GM18861 (cell line): ENCODE measurements around the gene RALGAPA2.
A peak's percentile ranks its signal among the peaks of the same experiment; 100 is the strongest.

Source experiments
- ATAC-seq: cut with Tn5 transposase; IDR thresholded peaks from one replicate; pipeline ENCODE4 v1.9.1; 2021; ENCODE audit not compliant: unreplicated experiment

Gene RALGAPA2

GRCh38 chr20:20712474-20713243, at the start of gene RALGAPA2:
TSS of gene RALGAPA2 (minus strand) at chr20:20712644. CDS start at chr20:20712480, 164 bp downstream.
- ATAC-seq: peak; percentile 95

- no peak for ATAC-seq
Observed at GRCh38 chr20:20761301-20761700, 48.9 kb upstream of the RALGAPA2 start.

- ATAC-seq: no peak
Observed at GRCh38 chr20:20759132-20759531, 46.7 kb upstream of the RALGAPA2 start.

- ATAC-seq: no peak
Observed at GRCh38 chr20:20755674-20756319, 43.4 kb upstream of the RALGAPA2 start.

- no peak for ATAC-seq
Observed at GRCh38 chr20:20755231-20755630, 42.8 kb upstream of the RALGAPA2 start.

- no peak for ATAC-seq
Observed at GRCh38 chr20:20754714-20755113, 42.3 kb upstream of the RALGAPA2 start.

GRCh38 chr20:20752712-20753111, 40.3 kb upstream of the RALGAPA2 start:
- no peak for ATAC-seq

GRCh38 chr20:20747298-20747697, 34.9 kb upstream of the RALGAPA2 start:
- no peak for ATAC-seq

GRCh38 chr20:20744170-20744725, 31.8 kb upstream of the RALGAPA2 start:
- no peak for ATAC-seq

- ATAC-seq: no peak
Observed at GRCh38 chr20:20743511-20744169, 31.2 kb upstream of the RALGAPA2 start.

GRCh38 chr20:20741087-20742045, 28.9 kb upstream of the RALGAPA2 start:
- ATAC-seq: no peak

GRCh38 chr20:20740541-20740940, 28.1 kb upstream of the RALGAPA2 start:
- no peak for ATAC-seq

- ATAC-seq: no peak
Observed at GRCh38 chr20:20737158-20737557, 24.7 kb upstream of the RALGAPA2 start.

- ATAC-seq: no peak
Observed at GRCh38 chr20:20736303-20736702, 23.9 kb upstream of the RALGAPA2 start.

GRCh38 chr20:20734475-20734948, 22.1 kb upstream of the RALGAPA2 start:
- ATAC-seq: no peak

- ATAC-seq: no peak
Observed at GRCh38 chr20:20733943-20734342, 21.5 kb upstream of the RALGAPA2 start.

GRCh38 chr20:20732641-20733040, 20.2 kb upstream of the RALGAPA2 start:
- ATAC-seq: no peak

GRCh38 chr20:20731945-20732296, 19.5 kb upstream of the RALGAPA2 start:
- ATAC-seq: no peak

- no peak for ATAC-seq
Observed at GRCh38 chr20:20731000-20731944, 18.8 kb upstream of the RALGAPA2 start.
